Esophagus muscularis mucosa (tissue), 4 donors: ENCODE measurements around the gene MED13L. TPM values are rescaled to one million over a fixed set of nuclear protein-coding genes. Genes with fewer than 3 reads are reported as not detected.

Source experiments
- DNase-seq: peaks from one replicate; pipeline ENCODE4 v3.0.0-alpha.2; 2017; ENCODE audit errors: extremely low spot score
- H3K27ac ChIP-seq, 4 donors: fragments of 200-600 bp; sonication (generic); replicated peaks in 1 of 4; 1 replicate in 3 of 4; 2 replicates in 1 of 4; pipeline ENCODE4 v1.5.1; 2016 to 2019; ENCODE audit warnings: mild to moderate bottlenecking in 1 of 4
- H3K27me3 ChIP-seq, 4 donors: fragments of 200-600 bp; sonication (generic); one replicate each; pipeline versions ENCODE4 v1.5.1 to v1.6.0; 2016 to 2019
- H3K36me3 ChIP-seq, 4 donors: fragments of 200-600 bp; sonication (generic); one replicate each; pipeline ENCODE4 v1.5.1; 2016 to 2019
- H3K4me1 ChIP-seq, 4 donors: fragments of 200-600 bp; sonication (generic); one replicate each; pipeline ENCODE4 v1.5.1; 2016 to 2019
- H3K4me3 ChIP-seq, 4 donors: fragments of 200-600 bp; sonication (generic); 1 replicate in 2 of 4; 2 replicates in 2 of 4; pipeline ENCODE4 v1.5.1; 2016 to 2019; ENCODE audit warnings: mild to moderate bottlenecking in 4 of 4, moderate library complexity in 1 of 4
- H3K9me3 ChIP-seq, 4 donors: fragments of 200-600 bp; sonication (generic); 1 replicate in 3 of 4; 2 replicates in 1 of 4; pipeline ENCODE4 v1.5.1; 2016 to 2019
- CTCF ChIP-seq, 3 experiments: fragments of 200-600 bp in 2 of 3; fragments of 450-650 bp in 1 of 3; sonication (generic) in 2 of 3; IDR thresholded peaks; one replicate each; pipeline ENCODE4 v1.5.1; 2017 to 2019; ENCODE audit warnings: antibody characterized with exemption in 3 of 3, mild to moderate bottlenecking in 2 of 3, moderate library complexity in 1 of 3
- EP300 ChIP-seq: sonication (generic); formaldehyde crosslinking; IDR thresholded peaks from one replicate; pipeline ENCODE4 v1.6.1; 2017; ENCODE audit warnings: antibody characterized with exemption
- POLR2A ChIP-seq: fragments of 450-650 bp; IDR thresholded peaks from one replicate; pipeline ENCODE4 v1.6.1; 2017; ENCODE audit warnings: antibody characterized with exemption, moderate library complexity, mild to moderate bottlenecking, low read depth
- POLR2AphosphoS5 ChIP-seq, 2 donors: sonication (generic); formaldehyde crosslinking; IDR thresholded peaks; one replicate each; pipeline ENCODE4 v1.6.1; 2017; ENCODE audit warnings: antibody characterized with exemption in 2 of 2
- WGBS: methylation state at CpG from one replicate; pipeline ENCODE4 v1.1.5; 2018; 5-methylcytosine and 5-hydroxymethylcytosine counted together
- intact Hi-C: fragments of 100-400 bp; cut with DNase I; formaldehyde crosslinking; loops from one replicate; pipeline ENCODE4 v1.15.1; 2023
- total RNA-seq, 4 donors: library from RNA; depleted of rRNA; stranded (reverse); fragments of >200 nt; gene quantifications; one replicate each; pipeline versions ENCODE4 v1.1.0 to v1.2.1, GENCODE V29; 2016

MED13L gene
- total RNA-seq, 4 donors from 2014 or later = 141 to 350 (median 175) TPM

GRCh38 chr12:116222358-116222757, 55.1 kb downstream of the MED13L start:
- intact Hi-C loops = no loop called here
- no peaks in the 10 kb centered on the region for H3K36me3 ChIP-seq
- WGBS = 48% methylated on average over 4 of the region's 4 CpGs
- TF ChIP-seq POLR2AphosphoS5 (IDR thresholded peaks at IDR 0.05) (peak; percentile 54 to 94), EP300 (no peak)
- H3K27me3 ChIP-seq = no peaks in the 10 kb centered on the region
- peaks cover 30 to 75% (median 73%) of the 10 kb centered on the region in 4 donors for H3K4me1 ChIP-seq
- no peak overlapping the region for H3K4me3 ChIP-seq
- no peaks in the 10 kb centered on the region for H3K9me3 ChIP-seq
- H3K27ac ChIP-seq = peak overlapping the region; percentile 24 to 64 (median 44)
- DNase-seq = peak; percentile 93

GRCh38 chr12:116220756-116221155, 56.7 kb downstream of the MED13L start:
- Histone ChIP-seq H3K9me3 (no peaks in the 10 kb centered on the region), H3K27me3 (no peaks in the 10 kb centered on the region), H3K4me1 (peaks cover 38 to 83% (median 80%) of the 10 kb centered on the region in 4 donors), H3K27ac (no peak overlapping the region), H3K4me3 (no peak overlapping the region), H3K36me3 (no peaks in the 10 kb centered on the region)
- intact Hi-C loops = no loop called here
- TF ChIP-seq POLR2A (no peak), EP300 (no peak), CTCF (IDR thresholded peaks at IDR 0.05) (peak in 1 of 3 experiments; percentile 11), POLR2AphosphoS5 (IDR thresholded peaks at IDR 0.05) (no peak)
- DNase-seq = no peak
- WGBS = 98% methylated on average over 3 of the region's 3 CpGs

GRCh38 chr12:116217045-116217735, 60.3 kb downstream of the MED13L start:
- no peaks in the 10 kb centered on the region for H3K27me3 ChIP-seq
- no peak for DNase-seq
- 39% methylated on average over 3 of the region's 3 CpGs for WGBS
- H3K4me1 ChIP-seq = peaks cover 38 to 99% (median 92%) of the 10 kb centered on the region in 4 donors
- no peak overlapping the region for H3K4me3 ChIP-seq
- no peak for TF ChIP-seq POLR2AphosphoS5 (IDR thresholded peaks at IDR 0.05)
- TF ChIP-seq CTCF (IDR thresholded peaks at IDR 0.05) = no peak
- TF ChIP-seq EP300 = no peak
- no peak for TF ChIP-seq POLR2A
- peak overlapping the region in 2 of 4 donors; percentile 21 to 57 for H3K27ac ChIP-seq
- intact Hi-C loops = no loop called here
- no peaks in the 10 kb centered on the region for H3K9me3 ChIP-seq
- no peaks in the 10 kb centered on the region for H3K36me3 ChIP-seq

DNA sequence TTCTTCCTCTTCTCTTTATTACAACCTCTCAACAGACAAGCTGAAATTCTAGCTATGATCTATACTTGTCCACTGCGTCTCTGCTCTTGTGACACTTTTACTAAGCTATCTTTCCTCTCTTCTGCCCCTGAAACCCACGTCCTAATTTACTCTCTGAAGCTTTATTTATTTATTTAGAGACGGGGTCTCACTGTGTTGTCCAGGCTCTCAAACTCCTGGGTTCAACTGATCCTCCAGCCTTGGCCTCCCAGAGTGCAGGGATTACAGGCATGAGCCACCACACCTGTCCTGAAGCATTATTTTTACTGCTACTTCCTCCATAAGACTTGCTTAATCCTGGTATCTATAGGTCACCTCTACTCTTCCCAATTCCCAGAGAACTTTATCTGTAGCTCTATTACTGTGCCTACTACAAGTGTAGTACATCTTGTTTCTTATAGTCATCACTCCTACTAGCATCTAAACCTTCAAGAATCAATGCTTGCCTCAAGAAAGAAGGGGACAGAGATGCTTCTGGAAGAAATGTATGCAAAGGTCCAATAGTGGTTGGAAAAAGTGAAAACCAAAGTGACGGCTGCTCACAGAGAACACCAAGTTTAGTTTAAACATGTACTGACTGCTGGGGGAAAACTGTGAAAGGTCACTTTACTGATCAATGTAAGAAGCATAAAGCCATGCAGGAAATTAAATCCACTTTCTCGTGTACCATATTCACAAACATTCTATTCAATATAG, 61.3 kb downstream of the MED13L start:
- no peak for DNase-seq
- TF ChIP-seq POLR2AphosphoS5 (IDR thresholded peaks at IDR 0.05) = no peak
- no peak for TF ChIP-seq EP300
- TF ChIP-seq CTCF (IDR thresholded peaks at IDR 0.05) = no peak
- no peak for TF ChIP-seq POLR2A
- Histone ChIP-seq H3K4me1 (peaks cover 30 to 99% (median 91%) of the 10 kb centered on the region in 4 donors), H3K36me3 (no peaks in the 10 kb centered on the region), H3K4me3 (no peak overlapping the region), H3K9me3 (no peaks in the 10 kb centered on the region), H3K27me3 (no peaks in the 10 kb centered on the region), H3K27ac (no peak overlapping the region)
- 92% methylated on average over 5 of the region's 5 CpGs for WGBS
- intact Hi-C loops = no loop called here

- Histone ChIP-seq H3K27me3 (no peaks in the 10 kb centered on the region), H3K27ac (no peak overlapping the region), H3K4me1 (peaks cover 35 to 99% (median 93%) of the 10 kb centered on the region in 4 donors), H3K9me3 (no peaks in the 10 kb centered on the region), H3K4me3 (no peak overlapping the region), H3K36me3 (no peaks in the 10 kb centered on the region)
- TF ChIP-seq POLR2A (no peak), POLR2AphosphoS5 (IDR thresholded peaks at IDR 0.05) (no peak), EP300 (no peak), CTCF (IDR thresholded peaks at IDR 0.05) (no peak)
- WGBS = 84% methylated on average over 1 of the region's 1 CpG
- DNase-seq = no peak
- intact Hi-C loops = no loop called here
Observed at GRCh38 chr12:116215023-116215422, 62.5 kb downstream of the MED13L start.
